Activated CD4-positive, alpha-beta T cell treated with anti-CD3 and anti-CD28 coated beads, Interleukin-2, amount 50 U/mL, for 48 hours (primary cell): ENCODE measurements around the gene RGS10.

Experiments
- DNase-seq, 2 experiments: peaks; one replicate each; pipeline ENCODE4 v3.0.0-alpha.2; 2020

RGS10 gene

DNA sequence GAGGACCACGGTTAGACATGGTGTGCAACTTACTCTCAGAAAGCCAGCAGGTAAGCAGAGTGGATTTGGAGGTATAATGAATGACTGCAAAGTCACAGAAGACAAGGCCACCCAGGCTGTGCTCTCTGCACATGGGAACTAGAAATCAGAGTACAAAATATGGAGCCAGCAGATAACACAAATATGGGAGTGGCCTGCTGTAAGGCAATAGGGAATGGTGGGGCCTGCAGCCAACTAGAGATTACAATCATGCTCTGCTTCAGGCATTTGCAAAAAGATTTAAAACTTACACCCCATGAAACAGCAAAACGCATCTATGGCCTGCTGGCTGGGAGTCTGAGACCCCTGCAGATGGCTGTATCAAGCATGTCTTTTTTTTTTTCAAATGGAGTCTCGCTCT is 47.0 kb downstream of the RGS10 start:
- DNase-seq, result no peak

DNA sequence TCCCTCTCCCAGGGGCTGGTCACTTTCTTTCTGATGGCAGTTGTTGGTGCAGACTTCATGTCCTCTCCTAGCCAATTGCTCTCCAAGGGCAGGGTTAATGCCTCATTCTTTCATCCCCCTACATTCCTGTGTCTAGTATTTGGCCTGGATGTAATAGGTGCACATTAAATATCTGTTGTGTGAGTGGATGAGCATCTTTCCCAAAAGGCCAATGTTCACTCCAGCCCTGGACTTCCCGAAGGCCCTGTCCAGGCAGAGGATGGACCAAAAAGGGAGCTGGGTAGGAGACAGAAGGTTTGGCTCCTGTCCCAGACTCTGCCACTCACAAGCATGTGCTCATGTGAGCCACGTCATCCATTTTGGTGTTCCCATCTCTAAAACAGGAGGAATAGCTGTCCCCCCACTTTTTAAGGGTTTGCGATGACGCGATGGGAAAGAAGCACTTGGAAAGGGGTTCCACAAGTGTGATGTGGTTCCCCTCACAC is 47.5 kb downstream of the RGS10 start:
- DNase-seq, result no peak

GRCh38 chr10:119494236-119495020 is 48.1 kb downstream of the RGS10 start:
- no peak for DNase-seq

GRCh38 chr10:119493155-119493554 is 49.4 kb downstream of the RGS10 start:
- peak; percentile 38 to 43 for DNase-seq

DNA sequence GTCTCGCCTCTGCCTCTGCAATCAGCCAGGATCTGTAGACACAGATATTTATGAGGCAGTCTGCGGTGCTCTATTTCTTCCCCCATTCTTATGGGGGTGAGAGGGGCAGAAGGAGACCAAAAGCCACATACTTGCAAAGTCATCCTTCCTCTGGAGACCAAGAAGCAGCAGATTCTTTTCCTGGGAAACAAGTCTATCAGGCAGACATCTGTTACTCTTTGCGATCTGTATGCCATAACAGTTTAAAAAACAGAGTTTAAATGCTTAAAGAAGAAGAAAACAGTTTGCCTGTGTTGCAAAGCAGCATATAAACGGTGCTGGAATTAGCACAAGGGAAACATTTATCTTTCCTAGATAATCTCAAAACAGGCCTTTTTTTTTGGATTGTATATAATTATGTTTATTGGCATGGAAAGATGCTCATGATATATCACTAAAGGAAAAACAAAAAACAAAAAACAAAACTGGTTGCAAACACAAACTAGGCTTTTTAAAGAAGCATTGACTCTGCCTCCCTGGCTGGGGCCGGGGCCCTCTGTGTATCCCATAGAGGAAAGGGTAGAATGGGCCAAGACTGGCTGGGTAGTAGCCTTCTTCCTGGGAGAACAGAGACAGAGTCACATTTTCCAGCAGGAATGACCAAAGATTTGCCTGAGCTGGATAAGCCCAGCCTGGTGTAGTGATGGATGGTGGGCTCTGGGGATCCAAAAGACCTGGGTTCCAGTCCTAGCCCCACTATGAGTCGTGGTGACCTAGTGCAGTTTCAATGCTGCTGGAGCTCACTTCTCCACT is 50.4 kb downstream of the RGS10 start:
- no peak for DNase-seq

DNA sequence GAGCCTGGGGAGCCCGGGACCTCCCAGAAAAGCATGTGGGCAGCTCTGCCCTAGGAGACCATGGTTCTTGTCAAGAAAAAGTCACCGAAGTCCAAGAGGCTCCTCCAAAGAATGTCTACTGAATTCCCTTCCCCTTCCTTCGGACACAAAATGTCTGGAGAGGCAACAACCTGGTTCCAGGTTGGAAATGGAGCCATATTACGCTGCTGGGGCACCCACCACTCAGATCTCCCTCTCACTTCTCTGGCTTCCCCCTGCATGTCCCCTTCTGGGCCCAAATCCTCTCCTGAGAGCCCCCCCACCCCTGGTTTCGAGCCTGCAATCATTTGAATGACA is 52.6 kb downstream of the RGS10 start:
- no peak for DNase-seq

DNA sequence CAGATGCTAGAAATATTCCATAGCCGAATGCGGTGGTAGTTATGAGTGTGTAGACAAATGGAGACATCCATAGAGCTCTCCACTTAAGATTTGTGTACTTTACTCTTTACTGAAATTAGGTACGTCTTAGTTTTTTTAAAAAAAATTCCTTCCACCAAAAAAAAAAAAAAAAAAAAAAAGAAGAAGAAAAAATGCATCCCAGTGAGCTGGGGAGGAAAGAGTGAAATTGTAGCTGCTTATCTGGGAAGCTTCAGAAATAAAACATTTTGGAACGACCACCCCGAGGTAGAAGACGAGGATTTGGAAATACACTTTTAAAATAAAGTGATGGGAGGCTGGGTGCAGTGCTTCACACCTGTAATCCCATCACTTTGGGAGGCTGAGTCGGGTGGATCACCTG is 53.8 kb downstream of the RGS10 start:
- no peak for DNase-seq

- DNase-seq, result no peak
These were observed 58.7 kb downstream of the RGS10 start for GRCh38 chr10:119483839-119484238.

DNA sequence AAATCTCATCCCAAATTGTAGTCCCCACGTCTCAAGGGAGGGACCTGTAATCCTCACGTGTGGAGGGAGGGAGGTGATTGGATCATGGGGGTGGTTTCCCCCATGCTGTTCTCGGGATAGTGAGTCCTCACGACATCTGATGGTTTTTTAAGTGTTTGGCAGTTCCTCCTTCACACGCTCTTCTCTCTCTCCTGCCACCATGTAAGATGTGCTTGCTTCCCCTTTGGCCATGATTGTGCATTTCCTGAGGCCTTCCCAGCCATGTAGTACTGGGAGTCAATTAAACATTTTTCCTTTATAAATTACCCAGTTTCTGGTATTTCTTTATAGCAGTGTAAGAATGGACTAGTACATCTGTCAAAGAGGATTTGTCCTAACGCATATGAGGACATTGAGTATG is 59.5 kb downstream of the RGS10 start:
- DNase-seq, result no peak

GRCh38 chr10:119481781-119482426 is 60.6 kb downstream of the RGS10 start:
- DNase-seq, result no peak

DNA sequence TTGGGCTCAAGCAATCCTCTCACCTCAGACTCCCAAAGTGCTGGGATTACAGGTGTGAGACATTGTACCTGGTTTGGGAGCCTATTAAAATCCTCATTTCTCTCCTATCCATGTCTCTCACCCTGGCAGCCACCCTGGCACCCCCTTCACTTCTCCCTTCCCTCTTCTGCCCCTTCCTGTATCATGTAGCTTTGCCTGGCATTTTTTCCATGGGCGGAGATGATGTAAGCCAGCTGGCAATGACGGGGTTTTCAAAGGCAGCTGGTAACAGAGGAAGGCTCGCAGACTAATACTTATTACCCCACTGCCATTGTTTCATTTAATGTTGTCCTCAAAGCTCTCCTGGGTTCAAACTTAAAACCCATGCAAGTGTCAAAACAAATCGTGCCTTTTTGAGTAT is 61.9 kb downstream of the RGS10 start:
- no peak for DNase-seq

DNA sequence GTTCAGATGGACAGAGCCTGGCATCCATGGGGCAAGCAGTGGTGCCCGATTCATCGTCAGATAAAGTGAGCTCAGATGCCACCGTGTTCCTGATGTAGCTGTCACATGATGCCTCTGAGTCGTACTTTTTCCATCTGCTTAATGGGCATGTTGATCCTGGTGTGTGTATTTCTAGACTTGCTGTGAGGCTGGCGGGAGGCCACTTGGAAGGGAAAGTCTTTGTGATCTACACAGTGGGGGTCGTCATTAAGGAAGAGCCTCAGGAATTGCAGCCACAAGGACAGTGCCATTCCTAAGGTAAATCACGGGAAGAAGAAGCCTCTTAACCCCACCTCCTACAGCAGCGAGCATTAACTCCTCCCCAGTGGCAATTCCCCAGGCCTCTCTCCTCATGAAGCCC is 63.0 kb downstream of the RGS10 start:
- DNase-seq, result no peak

DNA sequence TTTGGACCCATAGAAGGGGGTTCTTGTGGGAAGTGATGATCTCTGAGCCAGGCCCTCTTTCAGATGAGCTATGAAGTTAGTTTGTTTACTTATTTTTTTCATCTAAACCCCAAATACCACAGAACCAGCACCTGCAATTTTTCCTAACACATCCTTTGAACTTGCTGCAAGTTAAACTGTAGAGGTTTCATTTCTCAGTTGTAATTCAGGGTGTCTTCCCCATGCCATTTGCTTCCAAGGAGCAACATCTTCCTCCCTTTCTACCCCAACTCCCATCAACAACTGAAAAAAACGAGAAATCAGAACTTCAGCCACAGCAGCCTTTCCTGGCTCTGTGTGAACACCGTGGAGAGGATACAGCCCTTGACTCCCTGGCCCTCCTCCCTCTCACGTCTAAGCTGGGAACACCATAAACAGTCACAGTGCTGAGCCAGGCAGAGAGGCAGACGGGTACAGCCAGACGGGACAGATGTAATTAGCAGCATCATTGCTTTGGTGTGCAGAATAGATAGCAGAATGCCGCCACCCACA is 63.6 kb downstream of the RGS10 start:
- DNase-seq, result no peak

DNA sequence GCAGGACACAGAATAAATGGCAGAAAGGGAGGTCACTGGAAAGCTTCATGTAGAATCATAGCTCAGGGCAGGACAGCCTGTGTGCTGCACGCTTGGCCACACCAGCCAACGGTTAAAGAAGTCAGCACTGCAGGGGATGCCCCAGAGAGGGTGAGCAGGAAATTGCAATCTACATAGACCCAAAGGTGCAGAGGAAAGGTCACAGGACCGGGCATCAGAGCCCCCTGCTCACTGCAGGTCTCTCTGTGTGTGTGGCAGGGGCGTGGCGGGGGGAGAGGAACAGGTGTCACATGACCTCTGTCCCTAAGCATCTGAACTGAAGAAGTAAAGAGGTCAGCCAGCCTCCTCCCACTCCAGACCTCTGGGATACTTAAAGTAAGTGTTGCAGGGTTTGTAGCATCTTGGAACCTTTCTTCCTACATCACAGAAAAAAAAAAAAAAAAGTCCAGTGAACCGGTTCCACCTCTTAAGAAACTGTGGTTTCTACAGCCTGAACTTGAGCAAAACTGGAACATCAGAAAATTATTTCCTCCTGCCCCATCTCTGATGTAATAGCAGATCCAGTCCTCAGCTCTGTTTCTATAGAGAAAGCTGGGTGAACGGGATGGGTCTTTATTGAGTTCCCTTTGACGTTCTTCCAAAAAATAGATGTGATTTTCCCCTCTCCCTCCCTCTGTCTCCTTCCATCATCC is 64.3 kb downstream of the RGS10 start:
- DNase-seq, result peak; percentile 25 to 42

DNA sequence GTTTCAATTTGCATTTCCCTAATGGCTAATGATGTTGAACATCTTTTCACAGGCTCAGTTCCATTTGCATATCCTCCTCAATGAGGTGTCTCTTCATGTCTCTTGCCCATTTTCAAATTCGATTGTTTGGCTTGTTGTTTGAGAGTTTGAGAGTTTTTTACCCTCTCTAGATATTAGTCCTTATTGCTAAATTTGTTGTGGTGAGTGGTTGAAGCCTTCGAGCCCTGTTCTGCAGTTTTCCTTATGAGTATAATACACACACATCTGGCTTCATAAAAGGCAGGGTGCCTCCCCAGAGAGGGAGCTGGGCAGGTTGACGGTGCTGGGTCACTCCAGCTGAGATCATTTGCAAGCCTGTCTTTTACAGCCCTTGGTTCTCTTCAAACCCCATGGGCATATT is 65.1 kb downstream of the RGS10 start:
- DNase-seq, result no peak

- no peak for DNase-seq
These were observed 67.9 kb downstream of the RGS10 start for GRCh38 chr10:119474606-119475005.

DNA sequence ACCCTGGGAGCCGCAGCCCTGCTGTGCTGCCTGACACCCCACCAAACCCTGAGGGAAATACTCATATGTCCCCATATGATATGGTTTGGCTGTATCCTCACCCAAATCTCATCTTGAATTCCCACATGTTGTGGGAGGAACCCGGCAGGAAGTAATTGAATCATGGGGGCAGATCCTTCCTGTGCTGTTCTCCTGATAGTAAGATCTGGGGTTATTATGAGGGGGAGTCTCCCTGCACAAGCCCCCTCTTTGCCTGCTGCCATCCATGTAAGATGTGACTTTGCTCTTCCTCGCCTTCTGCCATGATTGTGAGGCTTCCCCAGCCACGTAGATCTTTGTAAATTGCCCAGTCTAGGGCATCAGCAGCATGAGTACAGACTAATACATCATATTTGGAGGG is 68.7 kb downstream of the RGS10 start:
- no peak for DNase-seq

DNA sequence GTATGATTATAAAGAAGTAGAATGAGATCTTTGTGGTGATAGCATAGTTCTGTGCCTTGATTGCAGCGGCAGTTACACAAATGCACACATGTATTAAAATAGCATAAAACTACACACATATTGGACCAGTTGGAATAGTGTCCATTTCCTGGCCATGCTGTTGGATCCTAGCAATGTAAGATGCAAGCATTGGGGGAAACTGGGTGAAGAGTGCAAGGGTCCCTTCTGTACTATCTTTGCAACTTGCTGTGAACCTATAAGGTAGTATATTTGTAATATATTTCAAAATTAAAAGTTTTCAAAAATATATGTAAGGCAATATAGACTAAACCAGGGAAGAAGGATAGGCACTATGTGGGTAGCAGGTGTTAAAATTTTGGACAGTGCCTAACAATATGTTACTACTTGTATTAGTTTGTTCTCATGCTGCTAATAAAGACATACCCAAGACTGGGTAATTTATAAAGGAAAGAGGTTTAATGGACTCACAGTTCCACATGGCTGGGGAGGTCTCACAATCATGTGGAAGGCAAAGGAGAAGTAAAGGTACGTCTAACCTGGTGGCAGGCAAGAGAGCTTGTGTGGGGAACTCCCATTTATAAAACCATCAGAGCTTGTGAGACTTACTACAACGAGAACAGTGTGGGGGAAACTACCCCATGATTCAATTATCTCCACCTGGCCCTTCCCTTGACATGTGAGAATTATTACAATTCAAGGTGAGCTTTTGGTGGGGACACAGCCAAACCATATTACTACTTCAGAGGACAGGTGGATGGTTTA is 71.4 kb downstream of the RGS10 start:
- DNase-seq, result no peak

DNA sequence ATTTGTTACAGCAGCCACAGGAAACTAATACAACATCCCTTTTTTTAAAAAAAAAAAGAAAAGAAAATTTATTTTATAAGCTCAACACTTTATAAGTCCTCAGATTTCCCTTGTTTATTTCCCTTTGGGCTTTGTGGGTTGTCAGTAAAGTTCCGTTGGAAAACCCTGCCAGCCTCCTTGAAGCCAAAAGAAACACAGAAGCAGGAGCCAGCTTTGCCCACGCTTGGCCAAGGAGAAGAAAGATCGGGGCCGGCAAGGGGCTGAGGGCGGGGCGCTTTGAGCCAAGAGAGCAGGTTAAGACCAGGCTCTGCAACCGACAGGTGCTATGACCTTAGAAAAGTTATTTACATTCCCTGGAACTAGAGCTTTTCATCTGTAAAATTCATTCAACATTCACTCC is 72.7 kb downstream of the RGS10 start:
- no peak for DNase-seq

- DNase-seq, result no peak
These were observed 73.2 kb downstream of the RGS10 start for GRCh38 chr10:119469325-119469707.

- DNase-seq, result no peak
These were observed 73.8 kb downstream of the RGS10 start for GRCh38 chr10:119468542-119469324.
